Measurements from ENCODE around the gene CPSF4L. TPM values are rescaled to one million over a fixed set of nuclear protein-coding genes. Genes with fewer than 3 reads are reported as not detected.
"Not testable (repeated sequence)": the region's sequence is repeated elsewhere in the genome, so short reads cannot be mapped to it uniquely, and the experiment has no call there.

CPSF4L gene
- polyA plus RNA-seq, 2 of the 4 experiments (the other 2 are of a cell fraction): 0.13 TPM; not detected in 1

GRCh38 chr17:73265646-73266640, 4.3 kb upstream of the CPSF4L start:
- 84% methylated on average over 24 of the region's 24 CpGs for WGBS (ENCODE audit: missing lambda C conversion rate)
- ATAC-seq (no peak), FAIRE-seq (no peak), DNase-seq (ENCODE audit: low read depth in 1 of 2, low spot score in 1 of 2) (no peak)
- Histone ChIP-seq H3K4me3 (no peak overlapping the region), H3K4me2 (no peak overlapping the region), H3K27ac (no peak overlapping the region), H3K9me3 (0 out of 3 replicates have a peak, but pooled peaks cover 4% of the 10 kb centered on the region), H3K4me1 (no peaks in the 10 kb centered on the region)
- TF ChIP-seq HMGXB4 (CRISPR knock-in tag; IDR thresholded peaks at IDR 0.05; ENCODE audit: borderline replicate concordance): no peak
- TF ChIP-seq HES2 (IDR thresholded peaks at IDR 0.05): no peak
- no peak for TF ChIP-seq RAD21 (conservative IDR thresholded peaks at IDR 0.05 in 1 of 2, IDR thresholded peaks at IDR 0.05 in 1 of 2)
- TF ChIP-seq NR3C1 (IDR thresholded peaks at IDR 0.05): no peak
- no peak for TF ChIP-seq EP300 (IDR thresholded peaks at IDR 0.05)
- TF ChIP-seq RARB (CRISPR knock-in tag; IDR thresholded peaks at IDR 0.05): no peak
- no peak for TF ChIP-seq MYC (IDR thresholded peaks at IDR 0.05; ENCODE audit: borderline replicate concordance, low read length)
- TF ChIP-seq HEYL (CRISPR knock-in tag; IDR thresholded peaks at IDR 0.05): no peak
- no peak for TF ChIP-seq CTCF (IDR thresholded peaks at IDR 0.05)
- POLR2A ChIA-PET: interaction anchor here (1.8 kb wide), 1 partner anchor 45 kb away, joined by 7 read pairs; no protein-coding TSS in a partner anchor
- CTCF ChIA-PET: interaction anchor here (1.0 to 24.4 kb wide), 5 partner anchors 11 to 155 kb away, joined by 3 to 975 read pairs (median 4); no protein-coding TSS in a partner anchor

GRCh38 chr17:73264448-73264847, 2.8 kb upstream of the CPSF4L start:
- FAIRE-seq; H3K9me3 ChIP-seq; ATAC-seq; POLR2A ChIA-PET; DNase-seq (ENCODE audit: low read depth in 1 of 2, low spot score in 1 of 2); H3K27ac ChIP-seq; H3K4me1 ChIP-seq; H3K4me2 ChIP-seq; H3K4me3 ChIP-seq: not testable (repeated sequence)
- WGBS (ENCODE audit: missing lambda C conversion rate): 71% methylated on average over 2 of the region's 2 CpGs
- CTCF ChIA-PET: interaction anchor here (1.1 to 24.4 kb wide), 3 partner anchors 9 to 157 kb away, joined by 3 to 975 read pairs (median 68); no protein-coding TSS in a partner anchor

GRCh38 chr17:73262676-73263642, 1.3 kb upstream of the CPSF4L start:
- Histone ChIP-seq H3K27ac (no peak overlapping the region; a peak in 1 of 6 replicates), H3K9me3 (no peaks in the 10 kb centered on the region), H3K4me3 (no peak overlapping the region), H3K4me2 (no peak overlapping the region), H3K4me1 (no peaks in the 10 kb centered on the region)
- ChIA-PET CTCF (interaction anchor here (0.7 to 24.4 kb wide), 10 partner anchors 8 to 537 kb away, joined by 3 to 975 read pairs (median 3); no protein-coding TSS in a partner anchor), POLR2A (no interaction called here)
- ATAC-seq: no peak
- no peak for FAIRE-seq
- WGBS (ENCODE audit: missing lambda C conversion rate): 84% methylated on average over 12 of the region's 12 CpGs
- no peak for DNase-seq (ENCODE audit: low read depth in 1 of 2, low spot score in 1 of 2)
- TF ChIP-seq HMGXB4 (CRISPR knock-in tag; IDR thresholded peaks at IDR 0.05; ENCODE audit: borderline replicate concordance) (no peak), REST (IDR thresholded peaks at IDR 0.05) (no peak), NR3C1 (IDR thresholded peaks at IDR 0.05) (no peak), PBX3 (IDR thresholded peaks at IDR 0.05) (no peak), E2F6 (IDR thresholded peaks at IDR 0.05; ENCODE audit: borderline replicate concordance, low read depth) (no peak), HOXB5 (CRISPR knock-in tag; IDR thresholded peaks at IDR 0.05) (no peak), EHF (CRISPR knock-in tag; IDR thresholded peaks at IDR 0.05) (no peak)

Data from A549 (cell line).